Uterus (tissue), 4 donors: Measurements from ENCODE around the gene UBE2E1. TPM values are rescaled to one million over a fixed set of nuclear protein-coding genes. Genes with fewer than 3 reads are reported as not detected.
A peak's percentile ranks its signal among the peaks of the same experiment; 100 is the strongest.

Experiments used
- DNase-seq, 2 donors: peaks; one replicate each; pipeline ENCODE4 v3.0.0-alpha.2; 2019 to 2020
- H3K27ac ChIP-seq, 2 donors: fragments of 200-600 bp; sonication (generic); 1 replicate in 1 of 2; 2 replicates in 1 of 2; pipeline ENCODE4 v1.5.1; 2016 to 2018
- H3K27me3 ChIP-seq, 2 donors: fragments of 200-600 bp; sonication (generic); one replicate each; pipeline ENCODE4 v1.5.1; 2018 to 2019; ENCODE audit warnings: control low read depth in 1 of 2
- H3K36me3 ChIP-seq, 2 donors: fragments of 200-600 bp; sonication (generic); one replicate each; pipeline ENCODE4 v1.5.1; 2019; ENCODE audit warnings: control low read depth in 1 of 2
- H3K4me1 ChIP-seq, 2 donors: fragments of 200-600 bp; sonication (generic); one replicate each; pipeline ENCODE4 v1.5.1; 2018 to 2019; ENCODE audit warnings: control low read depth in 1 of 2
- H3K4me3 ChIP-seq, 2 donors: fragments of 200-600 bp; sonication (generic); 1 replicate in 1 of 2; 2 replicates in 1 of 2; pipeline ENCODE4 v1.5.1; 2018 to 2019; ENCODE audit warnings: mild to moderate bottlenecking in 1 of 2
- H3K9me3 ChIP-seq, 2 donors: fragments of 200-600 bp; sonication (generic); one replicate each; pipeline ENCODE4 v1.5.1; 2019; ENCODE audit warnings: control low read depth in 1 of 2
- CTCF ChIP-seq, 4 experiments: fragments of 200-600 bp in 2 of 4; fragments of 450-650 bp in 2 of 4; sonication (generic) in 2 of 4; IDR thresholded peaks; one replicate each; pipeline ENCODE4 v1.5.1; 2016 to 2019; ENCODE audit warnings: antibody characterized with exemption in 4 of 4, mild to moderate bottlenecking in 2 of 4, moderate library complexity in 1 of 4
- POLR2A ChIP-seq, 2 donors: fragments of 450-650 bp; IDR thresholded peaks; one replicate each; pipeline ENCODE4 v1.6.1; 2016; ENCODE audit warnings: antibody characterized with exemption in 2 of 2, mild to moderate bottlenecking in 1 of 2, moderate library complexity in 1 of 2
- intact Hi-C: fragments of 100-400 bp; cut with DNase I; formaldehyde crosslinking; loops from one replicate; pipeline ENCODE4 v1.15.1; 2023; ENCODE audit warnings: low total_unique reads
- total RNA-seq, 4 donors: library from RNA; depleted of rRNA in 3 of 4; stranded (reverse); fragments of >200 nt in 3 of 4; gene quantifications; one replicate each; pipeline versions ENCODE4 v1.1.0 to v1.2.4, GENCODE V29; 2014 to 2023
- donor health status: DM: yes; HTN: yes; CAD: no.

UBE2E1 gene
- total RNA-seq, 4 donors from 2014 or later = 67.9 to 158 (median 95.7) TPM

- Histone ChIP-seq H3K9me3 (no peaks in the 10 kb centered on the region), H3K4me3 (peak overlapping the region; percentile 48 to 64), H3K36me3 (no peaks in the 10 kb centered on the region), H3K4me1 (no peaks in the 10 kb centered on the region), H3K27me3 (no peaks in the 10 kb centered on the region), H3K27ac (peak overlapping the region; percentile 81 to 90)
- TF ChIP-seq POLR2A (IDR thresholded peaks at IDR 0.05) (no peak), CTCF (IDR thresholded peaks at IDR 0.05) (no peak)
- no peak for DNase-seq
- intact Hi-C loops = no loop called here
These were observed 5.4 kb downstream of the UBE2E1 start for GRCh38 chr3:23811185-23811527.

GRCh38 chr3:23811919-23812318 is 6.2 kb downstream of the UBE2E1 start:
- Histone ChIP-seq H3K27me3 (no peaks in the 10 kb centered on the region), H3K9me3 (no peaks in the 10 kb centered on the region), H3K27ac (no peak overlapping the region), H3K4me3 (no peak overlapping the region), H3K36me3 (no peaks in the 10 kb centered on the region), H3K4me1 (no peaks in the 10 kb centered on the region)
- TF ChIP-seq POLR2A (IDR thresholded peaks at IDR 0.05) = no peak
- no peak for TF ChIP-seq CTCF (IDR thresholded peaks at IDR 0.05)
- intact Hi-C loops = no loop called here
- no peak for DNase-seq

GRCh38 chr3:23815879-23816278 is 10.1 kb downstream of the UBE2E1 start:
- Histone ChIP-seq H3K27me3 (no peaks in the 10 kb centered on the region), H3K4me3 (no peak overlapping the region), H3K36me3 (no peaks in the 10 kb centered on the region), H3K9me3 (no peaks in the 10 kb centered on the region), H3K27ac (no peak overlapping the region), H3K4me1 (no peaks in the 10 kb centered on the region)
- intact Hi-C loops = no loop called here
- no peak for DNase-seq
- TF ChIP-seq CTCF (IDR thresholded peaks at IDR 0.05) (no peak), POLR2A (IDR thresholded peaks at IDR 0.05) (no peak)

GRCh38 chr3:23816721-23817120 is 11.0 kb downstream of the UBE2E1 start:
- TF ChIP-seq POLR2A (IDR thresholded peaks at IDR 0.05) = no peak
- TF ChIP-seq CTCF (IDR thresholded peaks at IDR 0.05) = no peak
- no peaks in the 10 kb centered on the region for H3K9me3 ChIP-seq
- H3K27ac ChIP-seq = no peak overlapping the region
- no peaks in the 10 kb centered on the region for H3K4me1 ChIP-seq
- intact Hi-C loops = no loop called here
- H3K27me3 ChIP-seq = no peaks in the 10 kb centered on the region
- DNase-seq = no peak
- no peaks in the 10 kb centered on the region for H3K36me3 ChIP-seq
- no peak overlapping the region for H3K4me3 ChIP-seq

- Histone ChIP-seq H3K4me1 (no peaks in the 10 kb centered on the region), H3K4me3 (no peak overlapping the region), H3K27ac (no peak overlapping the region), H3K27me3 (no peaks in the 10 kb centered on the region), H3K9me3 (no peaks in the 10 kb centered on the region), H3K36me3 (no peaks in the 10 kb centered on the region)
- no peak for TF ChIP-seq CTCF (IDR thresholded peaks at IDR 0.05)
- DNase-seq = no peak
- intact Hi-C loops = no loop called here
These were observed 11.9 kb downstream of the UBE2E1 start for GRCh38 chr3:23817508-23818223.
